ENCODE results near the gene TMCO4. TPM values are rescaled to one million over a fixed set of nuclear protein-coding genes. Genes with fewer than 3 reads are reported as not detected.

TMCO4 gene
- total and polyA plus RNA-seq, 2 of the 4 experiments (the other 2 are of a cell fraction): 7.3 to 8.6 TPM

GRCh38 chr1:19696820-19697219, 102.9 kb downstream of the TMCO4 start:
- no peak for ATAC-seq (ENCODE audit: low read depth)
- Histone ChIP-seq H3K9me3 (ENCODE audit: control insufficient read depth, insufficient read depth, low read length) (no peaks in the 10 kb centered on the region), H3K9me1 (ENCODE audit: insufficient read depth, low read length) (no peaks in the 10 kb centered on the region), H3K27me3 (ENCODE audit: control insufficient read depth, insufficient read depth, low read length) (no peaks in the 10 kb centered on the region), H3K27ac (ENCODE audit: insufficient read depth, low read length) (no peak overlapping the region), H3K4me2 (ENCODE audit: low read depth, low read length) (no peak overlapping the region), H3K23ac (ENCODE audit: low read depth, low read length) (no peak overlapping the region), H2AK9ac (replicated peaks; ENCODE audit: low read depth, low read length, poor library complexity) (no peak overlapping the region), H2BK15ac (ENCODE audit: low read depth, low read length) (no peak overlapping the region), H4K8ac (ENCODE audit: low read depth in 2 of 2, low read length in 2 of 2) (no peak overlapping the region), H3K4me1 (ENCODE audit: control insufficient read depth, insufficient read depth, low read length) (no peaks in the 10 kb centered on the region), H4K5ac (ENCODE audit: low read depth, low read length) (no peak overlapping the region), H3K14ac (replicated peaks; ENCODE audit: low read depth, low read length) (no peak overlapping the region), H2BK5ac (ENCODE audit: low read depth, low read length, poor library complexity, severe bottlenecking) (no peak overlapping the region), H2AFZ (replicated peaks; ENCODE audit: low read length, poor library complexity) (no peak overlapping the region), H3K9ac (ENCODE audit: low read depth, low read length) (no peak overlapping the region), H2AK5ac (ENCODE audit: low read depth, low read length) (no peak overlapping the region), H3K4ac (ENCODE audit: low read depth, low read length) (no peak overlapping the region), H2BK20ac (ENCODE audit: low read depth, low read length) (no peak overlapping the region), H3K79me1 (ENCODE audit: low read depth in 1 of 2, low read length in 2 of 2) (no peaks in the 10 kb centered on the region), H3K18ac (ENCODE audit: low read depth, low read length) (no peak overlapping the region), H3K56ac (ENCODE audit: extremely low read depth, insufficient read depth, low read length) (no peak overlapping the region), H3K4me3 (ENCODE audit: insufficient read depth, low read depth, low read length) (no peak overlapping the region), H4K20me1 (ENCODE audit: insufficient read depth, low read length) (no peaks in the 10 kb centered on the region), H3K36me3 (ENCODE audit: control insufficient read depth, insufficient read depth, low read length) (peaks cover 14% of the 10 kb centered on the region; the same call in 1 of the 2 replicates), H2BK120ac (ENCODE audit: low read depth, low read length) (no peak overlapping the region), H4K91ac (ENCODE audit: insufficient read depth, low read depth, low read length) (no peak overlapping the region)
- dilution Hi-C loops (cut with HindIII; ENCODE audit: low sequenced_read_pairs, unreplicated experiment): no loop called here
- CTCF ChIA-PET: no interaction called here
- in situ Hi-C loops (cut with MboI; ENCODE audit: low sequenced_read_pairs): no loop called here
- DNase-seq: no peak
- no peak for TF ChIP-seq MXI1 (IDR thresholded peaks at IDR 0.05; ENCODE audit: borderline replicate concordance, low read depth, low read length)
- no CpG with 5 or more reads among the region's 8 CpGs for WGBS, 2 experiments (ENCODE audit: extremely low coverage in 2 of 2, insufficient read length in 1 of 2)
- intact Hi-C loops (cut with micrococcal nuclease): no loop called here
- POLR2A ChIA-PET (ENCODE audit: unreplicated experiment): no interaction called here
- no TSS peak for BruUV-seq (replicated peaks)
